GM12875 (cell line): ENCODE results near the gene FBXO34.

Experiments used
- H3K4me3 ChIP-seq: one replicate; pipeline ENCODE4 v1.5.1; 2011; ENCODE audit warnings: low read depth, low read length, control low read depth
- TF ChIP-seq, protein P1 (sequence below): IDR thresholded peaks from 2 replicates; pipeline ENCODE4 v1.5.1; 2011; ENCODE audit warnings: low read depth, mild to moderate bottlenecking, control low read depth, inconsistent platforms, low read length, moderate library complexity, borderline replicate concordance; ENCODE audit not compliant: insufficient read depth

FBXO34 gene

DNA sequence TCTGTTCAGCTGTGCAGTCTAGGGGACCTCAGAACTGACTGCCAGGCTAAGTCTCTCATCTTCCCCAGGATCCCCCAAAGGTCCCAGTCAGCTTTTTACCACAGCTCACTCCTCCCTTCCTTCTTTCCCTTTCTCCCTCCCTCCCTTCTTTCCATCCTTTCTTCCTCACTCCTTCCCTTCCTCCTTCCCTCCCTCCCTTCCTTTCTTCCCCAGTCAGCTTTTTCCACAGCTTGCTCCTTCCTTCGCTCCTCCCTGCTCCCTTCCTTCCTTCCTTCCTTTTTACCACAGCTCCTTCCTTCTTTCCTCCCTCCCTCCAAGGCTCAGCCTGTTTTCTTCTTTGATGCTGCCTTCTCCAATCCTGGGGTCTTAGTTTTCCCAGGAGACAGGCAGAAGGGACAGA, 101.2 kb downstream of the FBXO34 start:
- TF ChIP-seq, protein P1, sequence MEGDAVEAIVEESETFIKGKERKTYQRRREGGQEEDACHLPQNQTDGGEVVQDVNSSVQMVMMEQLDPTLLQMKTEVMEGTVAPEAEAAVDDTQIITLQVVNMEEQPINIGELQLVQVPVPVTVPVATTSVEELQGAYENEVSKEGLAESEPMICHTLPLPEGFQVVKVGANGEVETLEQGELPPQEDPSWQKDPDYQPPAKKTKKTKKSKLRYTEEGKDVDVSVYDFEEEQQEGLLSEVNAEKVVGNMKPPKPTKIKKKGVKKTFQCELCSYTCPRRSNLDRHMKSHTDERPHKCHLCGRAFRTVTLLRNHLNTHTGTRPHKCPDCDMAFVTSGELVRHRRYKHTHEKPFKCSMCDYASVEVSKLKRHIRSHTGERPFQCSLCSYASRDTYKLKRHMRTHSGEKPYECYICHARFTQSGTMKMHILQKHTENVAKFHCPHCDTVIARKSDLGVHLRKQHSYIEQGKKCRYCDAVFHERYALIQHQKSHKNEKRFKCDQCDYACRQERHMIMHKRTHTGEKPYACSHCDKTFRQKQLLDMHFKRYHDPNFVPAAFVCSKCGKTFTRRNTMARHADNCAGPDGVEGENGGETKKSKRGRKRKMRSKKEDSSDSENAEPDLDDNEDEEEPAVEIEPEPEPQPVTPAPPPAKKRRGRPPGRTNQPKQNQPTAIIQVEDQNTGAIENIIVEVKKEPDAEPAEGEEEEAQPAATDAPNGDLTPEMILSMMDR = no peak
- H3K4me3 ChIP-seq = no peak overlapping the region

DNA sequence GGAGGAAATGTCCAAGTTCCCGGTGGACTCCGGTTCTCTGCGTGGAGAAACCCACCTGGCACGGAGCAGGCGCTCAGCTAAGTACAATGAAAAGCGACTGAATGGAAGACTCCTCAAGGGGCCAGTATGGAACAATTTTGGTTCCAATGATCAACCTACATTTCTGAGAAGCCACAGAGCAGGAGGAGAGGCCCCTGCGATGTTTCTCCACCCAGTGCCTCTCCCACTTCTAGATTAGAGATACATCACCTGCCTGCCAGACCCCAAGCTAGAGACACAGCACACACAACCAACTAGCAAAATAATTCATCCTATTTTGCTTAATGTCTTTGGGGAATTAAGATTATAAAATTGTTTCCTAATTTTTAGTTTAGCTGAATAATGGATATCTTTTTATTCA, 101.6 kb downstream of the FBXO34 start:
- TF ChIP-seq, protein P1 = no peak
- H3K4me3 ChIP-seq = no peak overlapping the region

DNA sequence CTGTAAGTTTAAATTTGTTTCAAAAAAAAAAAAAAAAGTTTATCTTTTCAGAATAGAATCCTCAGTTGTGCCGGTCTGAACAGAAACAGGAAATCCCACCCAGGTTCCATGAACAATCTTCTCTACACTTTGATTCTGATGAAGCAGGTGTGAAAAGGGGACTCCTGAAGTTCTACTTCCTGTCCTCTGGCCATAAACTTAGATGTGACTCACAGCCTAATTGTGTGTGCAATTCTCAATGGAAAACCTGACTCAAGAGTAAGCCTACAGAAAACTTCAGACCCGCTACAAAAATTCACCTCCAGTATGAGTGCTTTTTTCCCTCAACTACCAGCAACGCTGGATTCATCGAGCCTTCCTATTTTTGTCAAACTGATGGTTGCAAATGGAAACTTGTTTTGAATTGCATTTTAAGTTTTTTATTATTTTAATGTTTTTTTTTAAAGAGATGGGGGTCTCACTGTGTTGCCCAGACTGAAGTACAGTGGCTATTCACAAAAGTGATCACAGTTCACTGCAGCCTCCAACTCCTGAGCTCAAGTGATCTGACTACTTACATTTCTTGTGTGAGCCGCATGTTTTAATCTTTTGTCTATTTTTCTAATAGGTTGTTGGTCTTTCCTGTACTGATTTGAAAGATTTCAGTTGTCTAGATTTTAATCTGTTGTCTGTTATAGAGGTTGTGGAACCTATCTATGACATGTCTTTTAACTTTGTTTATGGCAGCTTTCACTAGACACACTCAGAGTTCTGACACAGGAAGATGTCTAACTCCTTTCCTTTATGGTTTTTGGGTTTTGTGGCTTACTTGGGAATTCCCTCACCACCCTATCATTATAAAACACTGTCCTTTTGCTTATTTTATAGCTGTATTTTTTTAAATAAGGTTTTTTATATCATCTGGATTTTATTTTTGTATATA, 102.8 kb downstream of the FBXO34 start:
- TF ChIP-seq, protein P1 = no peak
- no peak overlapping the region for H3K4me3 ChIP-seq

DNA sequence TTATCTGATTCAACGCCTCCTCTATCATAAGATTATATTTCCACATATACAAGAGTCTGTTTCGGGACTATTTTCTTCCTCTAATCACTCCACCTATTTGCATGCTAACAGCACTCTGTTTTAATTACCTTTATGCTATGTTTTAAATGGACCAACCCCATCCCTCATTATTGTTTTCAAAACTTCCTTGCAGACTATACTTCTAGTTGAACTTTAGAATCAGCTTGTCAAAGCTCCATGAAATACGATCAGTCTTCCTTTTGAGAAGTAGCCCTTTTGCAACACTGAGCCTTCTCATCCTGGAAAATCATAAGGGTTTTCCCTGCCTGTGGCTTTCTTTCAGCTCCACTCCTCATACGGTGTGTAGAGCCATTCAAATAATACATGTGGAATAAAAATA, 103.5 kb downstream of the FBXO34 start:
- no peak overlapping the region for H3K4me3 ChIP-seq
- TF ChIP-seq, protein P1 = no peak

DNA sequence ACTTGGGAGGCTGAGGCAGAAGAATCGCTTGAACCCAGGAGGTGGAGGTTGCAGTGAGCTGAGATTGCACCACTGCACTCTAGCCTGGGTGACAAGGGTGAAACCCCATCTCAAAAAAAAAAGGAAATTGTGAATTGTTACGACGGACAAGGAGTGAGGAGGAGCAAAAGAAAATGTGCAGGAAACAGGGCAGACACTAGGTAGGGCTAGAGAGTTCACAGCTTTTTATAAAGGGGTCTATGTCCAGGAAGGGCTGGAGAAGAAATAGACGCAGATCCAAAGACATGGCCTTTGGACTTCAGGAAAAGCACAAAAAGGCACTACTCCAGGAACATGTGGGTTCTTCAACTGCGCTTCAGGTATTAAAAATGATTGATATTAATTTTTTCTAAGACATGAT, 106.0 kb downstream of the FBXO34 start:
- TF ChIP-seq, protein P1 = no peak
- no peak overlapping the region for H3K4me3 ChIP-seq

DNA sequence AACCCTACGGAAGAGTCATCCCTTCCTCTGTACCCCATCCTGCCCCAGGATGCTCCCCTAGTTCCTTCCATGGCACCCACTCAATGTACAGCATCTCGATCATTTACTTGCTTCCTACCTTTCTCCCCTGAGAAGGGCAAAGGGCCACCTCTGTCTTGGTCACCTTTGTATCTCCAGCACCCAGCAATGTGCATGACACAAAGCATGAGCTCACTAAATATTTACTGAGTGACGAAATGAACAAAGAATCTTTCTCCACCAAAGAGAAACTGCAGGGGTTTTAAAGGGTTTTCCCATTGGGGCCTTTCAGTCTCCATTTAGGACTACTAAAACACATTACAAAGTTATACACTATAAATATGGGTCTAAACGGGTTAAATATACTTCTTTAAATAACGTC, 109.8 kb downstream of the FBXO34 start:
- TF ChIP-seq, protein P1 = no peak
- H3K4me3 ChIP-seq = no peak overlapping the region

DNA sequence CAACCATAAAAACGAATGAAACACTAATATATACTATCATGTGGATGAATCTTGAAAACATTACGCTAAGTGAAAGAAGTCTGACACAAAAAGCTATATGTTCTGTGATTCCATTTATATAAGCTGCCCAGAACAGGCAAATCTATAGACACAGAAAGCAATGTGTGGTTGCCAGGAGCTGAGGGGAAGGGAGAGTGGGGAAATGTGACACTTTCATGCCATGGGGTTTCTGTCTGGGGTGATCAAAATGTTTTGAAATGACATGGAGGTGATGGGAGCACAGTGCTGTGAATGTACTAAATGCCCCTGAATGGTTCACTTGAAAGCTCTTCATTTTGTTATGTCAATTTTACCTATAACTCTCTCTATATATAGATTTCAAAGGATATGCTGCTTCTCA, 110.3 kb downstream of the FBXO34 start:
- no peak overlapping the region for H3K4me3 ChIP-seq
- TF ChIP-seq, protein P1 = no peak
